ENCODE measurements around the gene ARHGAP30. TPM values are rescaled to one million over a fixed set of nuclear protein-coding genes. Genes with fewer than 3 reads are reported as not detected.

The ARHGAP30 gene
- total and polyA plus RNA-seq, 2 of the 8 experiments (the other 6 are each of a cell fraction or from before 2014, with no cell fraction given) = 0.27 to 0.39 TPM

GRCh38 chr1:161038523-161039153 is 31.1 kb downstream of the ARHGAP30 start, which contains the start of gene TSTD1 (continued):
- TF ChIP-seq BCL11A (IDR thresholded peaks at IDR 0.05; ENCODE audit: low read depth in 2 of 2, low read length in 2 of 2) = no peak
- no peak for TF ChIP-seq POU5F1 (IDR thresholded peaks at IDR 0.05; ENCODE audit: low read depth, low read length)
- no peak for TF ChIP-seq GTF2F1 (IDR thresholded peaks at IDR 0.05; ENCODE audit: borderline replicate concordance, low read depth, low read length)
- TF ChIP-seq EGR1 (IDR thresholded peaks at IDR 0.05; ENCODE audit: borderline replicate concordance, low read depth, low read length) = peak; percentile 99
- peak; percentile 20 for TF ChIP-seq TAF7 (optimal IDR thresholded peaks at IDR 0.05; ENCODE audit: borderline replicate concordance, low read depth, low read length)
- no peak for TF ChIP-seq BACH1 (IDR thresholded peaks at IDR 0.05; ENCODE audit: low read length)
- 0 out of 4 replicates have a peak, but pooled peaks of 1 of the 2 experiments have one; percentile 71 for TF ChIP-seq HDAC2 (IDR thresholded peaks at IDR 0.05; ENCODE audit: borderline replicate concordance in 1 of 2, low read depth in 2 of 2, low read length in 2 of 2)
- no peak for TF ChIP-seq SIX5 (IDR thresholded peaks at IDR 0.05; ENCODE audit: low read depth, low read length)
- no peak for TF ChIP-seq CBX8 (IDR thresholded peaks at IDR 0.05; ENCODE audit: borderline replicate concordance, low read depth, low read length)
- no peak for TF ChIP-seq JUN (IDR thresholded peaks at IDR 0.05; ENCODE audit: low read depth, low read length)
- no peak for TF ChIP-seq CREB1 (IDR thresholded peaks at IDR 0.05)
- peak; percentile 57; the same call in 1 of the 2 replicates for TF ChIP-seq MAX (IDR thresholded peaks at IDR 0.05)
- peak in 1 of 2 experiments; percentile 3; a peak in 1 of 4 replicates for TF ChIP-seq RAD21 (IDR thresholded peaks at IDR 0.05 in 1 of 2, conservative IDR thresholded peaks at IDR 0.05 in 1 of 2; ENCODE audit: low read depth in 2 of 2, low read length in 2 of 2)
- no peak for TF ChIP-seq ZNF274 (IDR thresholded peaks at IDR 0.05; ENCODE audit: borderline replicate concordance, extremely low read depth, low read length)
- TF ChIP-seq KDM1A (IDR thresholded peaks at IDR 0.05; ENCODE audit: borderline replicate concordance, low read length) = no peak
- TF ChIP-seq ASH2L (IDR thresholded peaks at IDR 0.05; ENCODE audit: low read length) = no peak
- no peak for TF ChIP-seq SIRT6 (IDR thresholded peaks at IDR 0.05; ENCODE audit: low read length)
- TF ChIP-seq NANOG (IDR thresholded peaks at IDR 0.05; ENCODE audit: insufficient read depth, low read depth, low read length, poor library complexity, severe bottlenecking) = no peak
- peak; percentile 93 for TF ChIP-seq E2F6 (IDR thresholded peaks at IDR 0.05)
- TF ChIP-seq SP1 (IDR thresholded peaks at IDR 0.05; ENCODE audit: low read depth, low read length) = no peak

Data from H1 (cell line).